Lower leg skin (tissue), 3 donors: ENCODE data around the gene PPP1R14C.

ENCODE experiments used
- CTCF ChIP-seq, 3 donors: fragments of 450-650 bp; IDR thresholded peaks; one replicate each; pipeline ENCODE4 v1.5.1; 2016; ENCODE audit warnings: antibody characterized with exemption in 3 of 3, mild to moderate bottlenecking in 3 of 3, moderate library complexity in 2 of 3
- POLR2A ChIP-seq, 2 donors: fragments of 450-650 bp; IDR thresholded peaks; one replicate each; pipeline ENCODE4 v1.6.1; 2016 to 2017; ENCODE audit warnings: antibody characterized with exemption in 2 of 2, mild to moderate bottlenecking in 1 of 2, moderate library complexity in 1 of 2

GRCh38 chr6:150243620-150244314 is 100.9 kb downstream of the PPP1R14C start:
- no peak for TF ChIP-seq POLR2A (IDR thresholded peaks at IDR 0.05)
- TF ChIP-seq CTCF (IDR thresholded peaks at IDR 0.05): no peak
